ENCODE measurements around the gene SF3B1. TPM values are rescaled to one million over a fixed set of nuclear protein-coding genes. Genes with fewer than 3 reads are reported as not detected.

Gene SF3B1
- total and polyA plus RNA-seq, 2 of the 13 experiments (the other 11 are each of a cell fraction or from before 2014, with no cell fraction given), result 387 to 750 TPM

DNA sequence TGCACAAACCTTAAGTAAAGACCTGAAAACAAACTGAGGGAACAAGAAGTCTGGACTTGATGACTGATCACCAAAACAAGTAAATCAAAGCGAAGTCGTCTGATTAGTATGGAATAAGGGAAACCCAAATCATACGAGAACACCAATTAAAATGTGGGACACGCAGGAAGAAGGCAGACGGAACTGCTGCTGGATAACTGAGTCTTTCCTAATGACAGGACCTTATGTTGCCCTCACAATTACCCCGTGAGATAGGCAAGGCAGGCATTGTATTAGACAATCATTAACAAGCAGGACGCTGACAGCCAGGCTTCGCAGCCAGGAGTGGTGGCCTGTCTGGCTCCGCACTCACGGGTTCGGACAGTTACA lies 17.9 kb upstream of the SF3B1 start (continued):
- TF ChIP-seq, protein P1, sequence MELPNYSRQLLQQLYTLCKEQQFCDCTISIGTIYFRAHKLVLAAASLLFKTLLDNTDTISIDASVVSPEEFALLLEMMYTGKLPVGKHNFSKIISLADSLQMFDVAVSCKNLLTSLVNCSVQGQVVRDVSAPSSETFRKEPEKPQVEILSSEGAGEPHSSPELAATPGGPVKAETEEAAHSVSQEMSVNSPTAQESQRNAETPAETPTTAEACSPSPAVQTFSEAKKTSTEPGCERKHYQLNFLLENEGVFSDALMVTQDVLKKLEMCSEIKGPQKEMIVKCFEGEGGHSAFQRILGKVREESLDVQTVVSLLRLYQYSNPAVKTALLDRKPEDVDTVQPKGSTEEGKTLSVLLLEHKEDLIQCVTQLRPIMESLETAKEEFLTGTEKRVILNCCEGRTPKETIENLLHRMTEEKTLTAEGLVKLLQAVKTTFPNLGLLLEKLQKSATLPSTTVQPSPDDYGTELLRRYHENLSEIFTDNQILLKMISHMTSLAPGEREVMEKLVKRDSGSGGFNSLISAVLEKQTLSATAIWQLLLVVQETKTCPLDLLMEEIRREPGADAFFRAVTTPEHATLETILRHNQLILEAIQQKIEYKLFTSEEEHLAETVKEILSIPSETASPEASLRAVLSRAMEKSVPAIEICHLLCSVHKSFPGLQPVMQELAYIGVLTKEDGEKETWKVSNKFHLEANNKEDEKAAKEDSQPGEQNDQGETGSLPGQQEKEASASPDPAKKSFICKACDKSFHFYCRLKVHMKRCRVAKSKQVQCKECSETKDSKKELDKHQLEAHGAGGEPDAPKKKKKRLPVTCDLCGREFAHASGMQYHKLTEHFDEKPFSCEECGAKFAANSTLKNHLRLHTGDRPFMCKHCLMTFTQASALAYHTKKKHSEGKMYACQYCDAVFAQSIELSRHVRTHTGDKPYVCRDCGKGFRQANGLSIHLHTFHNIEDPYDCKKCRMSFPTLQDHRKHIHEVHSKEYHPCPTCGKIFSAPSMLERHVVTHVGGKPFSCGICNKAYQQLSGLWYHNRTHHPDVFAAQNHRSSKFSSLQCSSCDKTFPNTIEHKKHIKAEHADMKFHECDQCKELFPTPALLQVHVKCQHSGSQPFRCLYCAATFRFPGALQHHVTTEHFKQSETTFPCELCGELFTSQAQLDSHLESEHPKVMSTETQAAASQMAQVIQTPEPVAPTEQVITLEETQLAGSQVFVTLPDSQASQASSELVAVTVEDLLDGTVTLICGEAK (IDR thresholded peaks at IDR 0.05), result no peak
- TF ChIP-seq, protein P1 (CRISPR knock-in tag; IDR thresholded peaks at IDR 0.05), result no peak
- TF ChIP-seq RBAK (CRISPR knock-in tag; IDR thresholded peaks at IDR 0.05) (no peak), ZNF580 (CRISPR knock-in tag; IDR thresholded peaks at IDR 0.05; ENCODE audit: borderline replicate concordance, low read depth) (no peak), SKI (IDR thresholded peaks at IDR 0.05; ENCODE audit: partially characterized antibody) (peak; percentile 73), ZNF556 (CRISPR knock-in tag; IDR thresholded peaks at IDR 0.05; ENCODE audit: borderline replicate concordance) (0 out of 2 replicates have a peak, but pooled peaks have one; percentile 7), ZMYM3 (CRISPR knock-in tag; IDR thresholded peaks at IDR 0.05) (0 out of 2 replicates have a peak, but pooled peaks have one; percentile 51), ZNF503 (CRISPR knock-in tag; IDR thresholded peaks at IDR 0.05) (0 out of 2 replicates have a peak, but pooled peaks have one; percentile 14), MEF2D (CRISPR knock-in tag; IDR thresholded peaks at IDR 0.05) (no peak; the same call in 1 of the 2 replicates), ATF7 (IDR thresholded peaks at IDR 0.05) (no peak), ATF7 (CRISPR knock-in tag; IDR thresholded peaks at IDR 0.05) (no peak; the same call in 1 of the 2 replicates), ARNT (IDR thresholded peaks at IDR 0.05) (no peak), REST (IDR thresholded peaks at IDR 0.05; ENCODE audit: borderline replicate concordance in 1 of 2, low read depth in 1 of 2, low read length in 2 of 2) (no peak), ZNF589 (CRISPR knock-in tag; conservative IDR thresholded peaks at IDR 0.05) (peak; percentile 68; the same call in 1 of the 2 replicates), ZNF225 (CRISPR knock-in tag; IDR thresholded peaks at IDR 0.05) (no peak)
